GM12872 (cell line): ENCODE results near the gene LRRC3.

Experiments used
- CTCF ChIP-seq: IDR thresholded peaks from 3 replicates; pipeline ENCODE4 v1.5.1; 2011; ENCODE audit warnings: low read depth, mild to moderate bottlenecking, low read length, moderate library complexity; ENCODE audit not compliant: insufficient read depth

Gene LRRC3

GRCh38 chr21:44456915-44457736 is 1.8 kb downstream of the LRRC3 start:
- no peak for TF ChIP-seq CTCF

- no peak for TF ChIP-seq CTCF
Measured at GRCh38 chr21:44458971-44459711, 3.8 kb downstream of the LRRC3 start.

- no peak for TF ChIP-seq CTCF
Measured at GRCh38 chr21:44459712-44460440, 4.6 kb downstream of the LRRC3 start.

- no peak for TF ChIP-seq CTCF
Measured at GRCh38 chr21:44460441-44460755, 5.1 kb downstream of the LRRC3 start.

GRCh38 chr21:44461005-44461404 is 5.7 kb downstream of the LRRC3 start:
- no peak for TF ChIP-seq CTCF

- no peak for TF ChIP-seq CTCF
Measured at GRCh38 chr21:44461464-44462001, 6.2 kb downstream of the LRRC3 start.
